ENCODE measurements around the gene NME4.

DNA sequence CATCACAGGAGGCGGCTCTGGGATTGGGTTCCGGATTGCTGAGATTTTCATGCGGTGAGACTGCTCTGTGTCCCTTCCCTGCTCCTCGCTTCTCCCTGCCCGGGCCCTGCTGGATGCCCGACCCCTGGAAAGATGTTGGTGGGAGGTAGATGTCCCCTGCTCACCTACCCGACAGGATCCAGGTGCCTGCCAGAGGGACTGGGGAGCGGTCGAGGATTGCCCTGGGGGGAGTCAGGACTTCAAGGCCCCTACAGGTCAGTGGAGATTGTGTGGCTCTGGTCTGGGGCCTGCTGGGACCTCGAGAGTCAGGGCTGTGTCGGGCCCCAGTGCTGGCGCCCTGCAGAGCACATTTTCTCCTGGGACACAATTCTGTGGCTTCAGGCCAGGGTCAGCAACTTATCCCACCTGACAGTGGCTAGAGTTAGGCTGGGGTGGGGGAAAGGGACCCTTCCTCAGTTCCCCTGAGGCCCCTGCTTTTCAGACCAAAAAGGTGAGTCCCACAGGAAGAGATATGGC lies 8.0 kb downstream of the NME4 start:
- no peak for TF ChIP-seq CTCF (IDR thresholded peaks at IDR 0.05)
- TF ChIP-seq POLR2A (IDR thresholded peaks at IDR 0.05): no peak

Data from testis (tissue), 2 donors.